ENCODE results near the gene USP13. TPM values are rescaled to one million over a fixed set of nuclear protein-coding genes. Genes with fewer than 3 reads are reported as not detected.

The USP13 gene
- total and polyA plus RNA-seq, 2 of the 13 experiments (the other 11 are each of a cell fraction or from before 2014, with no cell fraction given) = 15.9 to 36.7 TPM

DNA sequence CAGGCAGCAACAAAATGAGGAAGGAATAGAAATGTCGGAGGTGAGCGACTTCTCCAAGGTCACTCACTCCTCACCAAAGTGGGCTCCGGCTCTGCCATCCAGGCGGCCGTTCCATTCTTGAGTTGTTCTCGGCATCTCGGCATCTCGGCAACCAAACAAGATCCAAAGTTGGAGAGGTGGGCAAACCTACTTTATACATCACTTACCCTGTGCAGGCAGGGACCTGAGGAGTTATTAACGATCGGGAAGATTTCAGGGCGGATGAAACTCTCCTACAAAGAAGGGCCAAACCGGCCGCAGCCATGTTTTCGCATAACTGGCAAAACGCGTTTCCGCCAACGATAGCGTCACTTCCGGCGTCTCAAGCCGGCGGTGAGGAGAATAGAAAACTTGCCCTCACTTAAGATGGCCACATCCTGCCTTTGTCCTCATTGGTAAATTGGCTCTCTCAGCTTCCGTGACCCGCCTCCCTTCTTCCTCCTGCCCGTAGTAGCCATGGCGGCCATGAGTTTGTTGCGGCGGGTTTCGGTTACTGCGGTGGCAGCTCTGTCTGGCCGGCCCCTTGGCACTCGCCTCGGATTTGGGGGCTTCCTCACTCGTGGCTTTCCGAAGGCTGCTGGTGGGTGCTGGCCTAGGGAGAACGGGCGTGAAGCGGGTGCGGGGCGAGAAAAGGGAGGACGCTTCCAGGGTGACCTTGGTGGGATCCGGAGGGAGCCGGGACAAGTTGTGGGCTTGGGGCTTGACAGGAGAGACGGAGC, 48.3 kb upstream of the USP13 start, which contains the start of the genes MRPL47 and NDUFB5 (continued):
- TF ChIP-seq ZNF530 (CRISPR knock-in tag; IDR thresholded peaks at IDR 0.05; ENCODE audit: low read depth) = no peak
- no peak for TF ChIP-seq CEBPZ (IDR thresholded peaks at IDR 0.05; ENCODE audit: low read length)
- no peak for TF ChIP-seq CAMTA2 (CRISPR knock-in tag; IDR thresholded peaks at IDR 0.05; ENCODE audit: borderline replicate concordance)
- TF ChIP-seq CC2D1A (CRISPR knock-in tag; IDR thresholded peaks at IDR 0.05) = no peak
- no peak for TF ChIP-seq HMG20A (CRISPR knock-in tag; IDR thresholded peaks at IDR 0.05; ENCODE audit: borderline replicate concordance)
- TF ChIP-seq SP2 (CRISPR knock-in tag; IDR thresholded peaks at IDR 0.05) = peak; percentile 89
- no peak for TF ChIP-seq ZNF776 (CRISPR knock-in tag; IDR thresholded peaks at IDR 0.05)
- TF ChIP-seq FOXM1 (CRISPR knock-in tag; IDR thresholded peaks at IDR 0.05) = no peak
- TF ChIP-seq ZNF234 (CRISPR knock-in tag; conservative IDR thresholded peaks at IDR 0.05) = no peak
- no peak for TF ChIP-seq KLF13 (CRISPR knock-in tag; IDR thresholded peaks at IDR 0.05)
- no peak for TF ChIP-seq ZNF816 (CRISPR knock-in tag; IDR thresholded peaks at IDR 0.05; ENCODE audit: borderline replicate concordance)
- peak; percentile 92 for TF ChIP-seq FOXK1 (CRISPR knock-in tag; IDR thresholded peaks at IDR 0.05; ENCODE audit: borderline replicate concordance, low read depth)
- no peak for TF ChIP-seq NONO (IDR thresholded peaks at IDR 0.05)
- TF ChIP-seq NONO (CRISPR knock-in tag; conservative IDR thresholded peaks at IDR 0.05) = peak; percentile 53
- no peak for TF ChIP-seq HIC2 (CRISPR knock-in tag; IDR thresholded peaks at IDR 0.05; ENCODE audit: low read depth)
- no peak for TF ChIP-seq NR2F6 (IDR thresholded peaks at IDR 0.05)
- 0 out of 2 replicates have a peak, but pooled peaks have one; percentile 23 for TF ChIP-seq NR2F6 (CRISPR knock-in tag; IDR thresholded peaks at IDR 0.05)
- TF ChIP-seq SMC3 (IDR thresholded peaks at IDR 0.05; ENCODE audit: low read length) = no peak
- TF ChIP-seq PHB2 (IDR thresholded peaks at IDR 0.05; ENCODE audit: partially characterized antibody) = no peak
- TF ChIP-seq NCOA1 (CRISPR knock-in tag; IDR thresholded peaks at IDR 0.05) = 0 out of 2 replicates have a peak, but pooled peaks have one; percentile 54
- TF ChIP-seq ZSCAN20 (CRISPR knock-in tag; IDR thresholded peaks at IDR 0.05; ENCODE audit: borderline replicate concordance) = 0 out of 2 replicates have a peak, but pooled peaks have one; percentile 16
- 0 out of 2 replicates have a peak, but pooled peaks have one; percentile 25 for TF ChIP-seq ZNF143 (CRISPR knock-in tag; IDR thresholded peaks at IDR 0.05)
- peak; percentile 71 for TF ChIP-seq ELF3 (CRISPR knock-in tag; IDR thresholded peaks at IDR 0.05)
- TF ChIP-seq, protein P1, sequence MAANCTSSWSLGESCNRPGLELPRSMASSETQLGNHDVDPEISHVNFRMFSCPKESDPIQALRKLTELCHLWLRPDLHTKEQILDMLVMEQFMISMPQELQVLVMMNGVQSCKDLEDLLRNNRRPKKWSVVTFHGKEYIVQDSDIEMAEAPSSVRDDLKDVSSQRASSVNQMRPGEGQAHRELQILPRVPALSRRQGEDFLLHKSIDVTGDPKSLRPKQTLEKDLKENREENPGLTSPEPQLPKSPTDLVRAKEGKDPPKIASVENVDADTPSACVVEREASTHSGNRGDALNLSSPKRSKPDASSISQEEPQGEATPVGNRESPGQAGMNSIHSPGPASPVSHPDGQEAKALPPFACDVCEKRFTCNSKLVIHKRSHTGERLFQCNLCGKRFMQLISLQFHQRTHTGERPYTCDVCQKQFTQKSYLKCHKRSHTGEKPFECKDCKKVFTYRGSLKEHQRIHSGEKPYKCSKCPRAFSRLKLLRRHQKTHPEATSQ (CRISPR knock-in tag; IDR thresholded peaks at IDR 0.05; ENCODE audit: borderline replicate concordance) = no peak

Measured in HepG2 (cell line).